Kidney (tissue), 14 donors: ENCODE measurements around the gene PLEKHM3. TPM values are rescaled to one million over a fixed set of nuclear protein-coding genes. Genes with fewer than 3 reads are reported as not detected.

Experiments used
- DNase-seq, 5 donors: peaks; one replicate each; pipeline ENCODE4 v3.0.0-alpha.2; 2013 to 2020
- FAIRE-seq: peaks from 2 replicates; lab custom pipeline; 2012; peaks lifted over from hg19 to GRCh38; lab: Jason Lieb, UNC
- H3K27ac ChIP-seq, 2 donors: one replicate each; pipeline ENCODE4 v1.7.0; 2013; ENCODE audit warnings: low read depth in 2 of 2, low read length in 2 of 2, inconsistent platforms in 1 of 2
- H3K27me3 ChIP-seq: one replicate; pipeline ENCODE4 v1.7.1; 2013; ENCODE audit warnings: low read length, inconsistent platforms; ENCODE audit not compliant: control insufficient read depth, insufficient read depth
- H3K36me3 ChIP-seq, 3 donors: one replicate each; pipeline versions ENCODE4 v1.7.0 to v1.7.1; 2013; ENCODE audit warnings: low read length in 3 of 3, control low read depth in 1 of 3, inconsistent platforms in 1 of 3; ENCODE audit not compliant: insufficient read depth in 3 of 3, control insufficient read depth in 2 of 3
- H3K4me1 ChIP-seq, 3 donors: one replicate each; pipeline versions ENCODE4 v1.7.0 to v1.7.1; 2013; ENCODE audit warnings: low read length in 3 of 3, inconsistent platforms in 1 of 3, low read depth in 1 of 3; ENCODE audit not compliant: control insufficient read depth in 2 of 3, insufficient read depth in 2 of 3
- H3K4me3 ChIP-seq, 3 donors: one replicate each; pipeline versions ENCODE4 v1.7.0 to v1.8.1; 2013; ENCODE audit warnings: low read length in 3 of 3, control low read depth in 1 of 3, inconsistent platforms in 1 of 3
- H3K9ac ChIP-seq, 3 donors: one replicate each; pipeline versions ENCODE4 v1.7.0 to v1.7.1; 2013; ENCODE audit warnings: low read length in 3 of 3, control low read depth in 1 of 3, inconsistent platforms in 1 of 3
- H3K9me3 ChIP-seq, 3 donors: one replicate each; pipeline versions ENCODE4 v1.7.0 to v1.7.1; 2013; ENCODE audit warnings: low read length in 3 of 3, control low read depth in 1 of 3, inconsistent platforms in 1 of 3; ENCODE audit not compliant: control insufficient read depth in 2 of 3, insufficient read depth in 1 of 3
- CTCF ChIP-seq: IDR thresholded peaks from 3 replicates; pipeline ENCODE4 v1.5.1; 2012; ENCODE audit warnings: mild to moderate bottlenecking, moderate library complexity, borderline replicate concordance; ENCODE audit not compliant: insufficient read depth; ENCODE audit errors: extremely low read depth
- intact Hi-C: fragments of 100-400 bp; cut with DNase I; formaldehyde crosslinking; loops from one replicate; pipeline ENCODE4 v1.11.1; 2022
- polyA plus RNA-seq: library from polyadenylated mRNA; stranded (reverse); fragments of 350-450 nt; fragmentation: Illumina TruSeq; extraction: RNeasy Lipid Tissue Mini Kit (QIAGEN cat#74804); gene quantifications from one replicate; pipeline ENCODE4 v1.2.3, GENCODE V29; 2014; ENCODE audit warnings: low read depth, low replicate concordance; ENCODE audit not compliant: insufficient read depth
- total RNA-seq: library from RNA; stranded (reverse); fragmentation: NEBNext Ultra II Directional; extraction: Animal tissue kit (Norgen Biotek cat#: 25700); gene quantifications from one replicate; pipeline ENCODE4 v1.2.1, GENCODE V29; 2021
- donor health status: control.
- donor health status: control.
- donor health status: control.
- donor health status: control.
- donor health status: control.
- donor health status: DM: yes; HTN: yes; CAD: no.
- donor health status: Normal renal cell carcinoma (clear cell type).

PLEKHM3 gene
- total and polyA plus RNA-seq, 2 donors from 2014 or later = 4.2 to 13.5 TPM

- H3K4me3 ChIP-seq = no peak overlapping the region
- no peaks in the 10 kb centered on the region for H3K27me3 ChIP-seq
- intact Hi-C loops = no loop called here
- DNase-seq (no peak), FAIRE-seq (no peak)
- peaks cover 0 to 3% (median 2%) of the 10 kb centered on the region in 3 donors for H3K4me1 ChIP-seq
- H3K9me3 ChIP-seq = no peaks in the 10 kb centered on the region
- no peak for TF ChIP-seq CTCF
- H3K36me3 ChIP-seq = peaks cover 0 to 2% (median 0%) of the 10 kb centered on the region in 3 donors
- H3K9ac ChIP-seq = no peak overlapping the region
- H3K27ac ChIP-seq = no peak overlapping the region
Measured at GRCh38 chr2:207871911-207872310, 153.4 kb downstream of the PLEKHM3 start.

- Histone ChIP-seq H3K27me3 (no peaks in the 10 kb centered on the region), H3K4me3 (no peak overlapping the region), H3K27ac (no peak overlapping the region), H3K9ac (no peak overlapping the region), H3K4me1 (peaks cover 0 to 3% (median 2%) of the 10 kb centered on the region in 3 donors), H3K9me3 (no peaks in the 10 kb centered on the region), H3K36me3 (peaks cover 0 to 2% (median 0%) of the 10 kb centered on the region in 3 donors)
- no peak for FAIRE-seq
- TF ChIP-seq CTCF = no peak
- peak in 1 of 5 donors; percentile 40 for DNase-seq
- intact Hi-C loops = no loop called here
Measured at GRCh38 chr2:207871506-207871905, 153.8 kb downstream of the PLEKHM3 start.

GRCh38 chr2:207870814-207871213 is 154.5 kb downstream of the PLEKHM3 start:
- Histone ChIP-seq H3K27me3 (no peaks in the 10 kb centered on the region), H3K9ac (no peak overlapping the region), H3K27ac (no peak overlapping the region), H3K36me3 (peaks cover 0 to 2% (median 0%) of the 10 kb centered on the region in 3 donors), H3K4me1 (peaks cover 0 to 3% (median 2%) of the 10 kb centered on the region in 3 donors), H3K9me3 (no peaks in the 10 kb centered on the region), H3K4me3 (no peak overlapping the region)
- intact Hi-C loops = no loop called here
- TF ChIP-seq CTCF = no peak
- DNase-seq (no peak), FAIRE-seq (no peak)
